ENCODE measurements around the gene CAD.

The CAD gene

DNA sequence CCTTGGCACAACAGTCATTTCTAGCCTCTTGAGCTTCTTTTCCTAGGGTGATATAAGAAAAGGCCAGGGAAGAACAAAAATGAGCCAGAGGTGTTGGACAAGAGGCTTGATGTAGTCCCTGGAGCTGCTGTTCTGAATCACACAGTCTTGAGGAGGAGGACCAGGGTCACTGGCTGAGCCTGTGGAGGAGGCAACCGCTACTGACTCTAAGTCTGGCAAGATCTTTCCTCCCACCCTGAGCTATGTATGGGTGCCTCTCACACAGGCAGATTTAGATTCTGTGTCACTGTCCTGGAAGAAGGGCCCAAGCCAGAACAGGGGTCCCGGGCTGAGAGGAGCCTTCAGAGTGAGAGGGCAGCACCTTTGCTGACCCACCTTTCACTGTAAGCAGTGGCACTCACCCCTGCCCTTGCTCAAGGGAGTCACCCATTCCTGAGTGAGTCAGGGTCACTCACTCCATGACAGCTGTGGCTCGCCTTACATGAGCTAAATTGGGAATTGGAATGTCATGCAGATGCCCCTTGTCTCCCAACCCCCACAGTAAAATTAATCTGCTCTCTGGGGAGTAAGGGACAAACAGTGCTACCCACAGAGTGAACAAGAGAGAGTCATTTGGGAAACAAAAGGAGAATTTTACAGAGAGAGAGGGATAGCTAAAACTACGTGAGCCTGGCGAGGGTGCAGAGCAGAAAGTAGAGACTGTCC, 64.8 kb downstream of the CAD start, which contains the start of gene TRIM54:
Gene TRIM54 (plus strand): TSS at position 575 of the 705 bp plus-strand sequence. CDS start 303 bp downstream, outside the sequence.
- no peak for DNase-seq (ENCODE audit: low spot score)

DNA sequence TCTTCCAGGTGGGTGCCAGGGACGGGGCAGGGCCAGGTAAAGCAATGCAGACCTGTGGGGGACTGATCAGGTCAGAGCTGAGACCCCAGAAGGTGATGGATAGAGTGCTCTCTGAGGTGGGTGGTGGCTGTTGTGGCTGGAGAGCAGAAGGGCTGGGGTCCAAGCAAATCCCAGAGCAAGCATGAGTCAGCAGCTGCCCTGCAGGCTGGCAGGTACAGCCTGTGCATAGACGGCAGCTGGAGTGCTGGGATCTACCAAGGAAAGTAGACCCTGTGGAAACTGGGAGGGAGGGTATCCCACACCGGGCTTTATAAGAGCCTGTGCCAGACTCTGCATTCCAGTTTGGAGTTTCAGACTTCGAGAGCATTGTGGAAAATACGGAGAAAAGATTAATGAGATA, 65.7 kb downstream of the CAD start:
- no peak for DNase-seq (ENCODE audit: low spot score)

DNA sequence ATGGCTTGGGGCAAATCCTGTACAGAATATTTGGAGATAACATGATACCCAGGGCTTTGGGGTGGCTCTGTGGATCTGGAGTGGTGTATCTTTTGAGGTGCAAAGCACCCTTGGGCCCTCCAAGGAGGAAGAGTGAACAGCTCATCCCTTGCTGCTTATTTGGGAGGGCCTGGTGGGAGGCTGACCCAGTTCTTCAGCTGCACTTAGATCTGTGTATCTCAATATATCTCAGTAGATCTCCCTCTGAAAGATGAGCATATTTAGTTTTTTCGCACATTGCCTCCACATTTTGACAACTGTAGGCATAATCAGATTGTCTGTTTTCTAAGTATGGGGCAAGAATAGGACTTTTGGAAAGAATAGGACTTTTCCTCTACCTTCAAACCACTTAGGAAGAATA, 67.8 kb downstream of the CAD start:
- DNase-seq (ENCODE audit: low spot score), result no peak

- DNase-seq (ENCODE audit: low spot score), result no peak
Observed at GRCh38 chr2:27285481-27285880, 68.3 kb downstream of the CAD start.

GRCh38 chr2:27288610-27289009, 71.4 kb downstream of the CAD start:
- no peak for DNase-seq (ENCODE audit: low spot score)

GRCh38 chr2:27290549-27290948, 73.4 kb downstream of the CAD start:
- DNase-seq (ENCODE audit: low spot score), result no peak

- DNase-seq (ENCODE audit: low spot score), result no peak
Observed at GRCh38 chr2:27291865-27292264, 74.7 kb downstream of the CAD start.
